DMS153 treated with DMSO at 0.1 percent for 48 hours (cell line): ENCODE data around the gene SEMA6A.
A peak's percentile ranks its signal among the peaks of the same experiment; 100 is the strongest.
"Not testable (repeated sequence)": the region's sequence is repeated elsewhere in the genome, so short reads cannot be mapped to it uniquely, and the experiment has no call there.

Source experiments
- DNase-seq: peaks from one replicate; lab custom pipeline; 2025; ENCODE audit not compliant: unreplicated experiment; lab: John Stamatoyannopoulos, UW

Gene SEMA6A

DNA sequence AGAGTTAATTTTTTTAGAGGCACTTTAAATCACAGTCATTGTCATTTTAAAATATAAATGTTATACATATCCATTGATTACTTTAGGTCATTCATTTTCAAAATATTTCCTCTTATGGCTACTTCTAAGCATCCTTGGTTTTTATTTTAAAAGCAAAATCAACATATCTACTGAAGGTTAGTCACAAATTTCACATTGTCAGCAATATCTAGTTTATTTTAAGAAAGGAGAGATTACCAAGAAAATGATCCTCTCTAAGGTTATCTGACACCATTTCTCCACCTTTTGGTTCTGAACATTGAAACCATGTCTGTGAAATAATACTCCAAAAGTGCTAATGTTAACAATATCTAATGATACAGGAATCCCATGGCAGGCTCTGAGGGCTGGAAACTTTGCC is 24.5 kb downstream of the SEMA6A start:
- DNase-seq = no peak

DNA sequence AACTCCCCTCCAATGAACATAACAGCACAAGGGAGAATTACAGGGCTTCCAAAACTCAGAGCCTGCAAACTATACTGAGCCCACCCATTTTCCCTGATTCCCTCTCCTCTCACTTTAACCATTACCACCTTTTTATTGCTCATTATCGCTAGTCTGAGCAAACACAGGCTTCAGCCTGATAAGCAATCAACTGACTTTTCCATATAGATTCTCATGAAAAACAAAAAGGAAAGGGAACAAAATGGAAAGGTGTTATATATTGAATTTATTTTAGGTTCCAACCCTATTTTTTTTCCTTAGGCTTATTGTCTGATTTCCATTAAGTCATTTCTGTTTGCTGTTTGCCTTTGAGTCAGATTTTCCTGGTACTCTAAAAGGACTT is 27.9 kb downstream of the SEMA6A start:
- no peak for DNase-seq

DNA sequence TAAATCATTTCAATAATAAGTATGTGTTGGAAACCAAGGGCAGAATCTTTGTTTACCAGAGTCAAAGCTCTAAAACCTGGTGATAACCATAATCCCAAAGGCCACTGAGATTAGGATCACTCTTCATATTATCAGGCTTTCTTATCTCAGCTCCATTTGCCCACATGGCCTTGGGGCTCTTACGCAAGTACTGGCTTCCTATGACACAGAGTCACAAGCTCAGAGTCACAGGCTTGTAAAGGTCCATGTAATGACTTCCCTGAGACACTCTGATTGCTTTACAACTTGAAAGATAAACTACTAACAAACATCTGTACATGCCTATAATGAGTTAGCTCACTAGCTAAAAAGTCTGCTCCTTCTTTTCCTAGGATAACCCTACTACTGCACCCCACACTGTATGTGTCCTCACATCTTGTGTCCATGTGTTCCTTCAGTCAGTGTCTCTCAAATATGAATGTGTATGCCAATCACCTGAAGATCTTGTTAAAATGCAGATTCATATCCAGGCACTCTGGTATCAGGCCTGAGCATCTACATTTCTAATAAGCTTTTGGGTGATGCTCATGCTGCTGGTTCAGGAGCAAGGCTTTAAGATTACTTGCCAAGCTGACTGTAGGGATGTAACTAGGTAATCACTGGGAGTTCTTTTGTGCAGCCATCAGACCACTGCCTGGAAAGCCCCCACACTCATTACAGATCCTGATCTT is 28.4 kb downstream of the SEMA6A start:
- no peak for DNase-seq

GRCh38 chr5:116545465-116545864 is 29.2 kb downstream of the SEMA6A start:
- not testable (repeated sequence) for DNase-seq

DNA sequence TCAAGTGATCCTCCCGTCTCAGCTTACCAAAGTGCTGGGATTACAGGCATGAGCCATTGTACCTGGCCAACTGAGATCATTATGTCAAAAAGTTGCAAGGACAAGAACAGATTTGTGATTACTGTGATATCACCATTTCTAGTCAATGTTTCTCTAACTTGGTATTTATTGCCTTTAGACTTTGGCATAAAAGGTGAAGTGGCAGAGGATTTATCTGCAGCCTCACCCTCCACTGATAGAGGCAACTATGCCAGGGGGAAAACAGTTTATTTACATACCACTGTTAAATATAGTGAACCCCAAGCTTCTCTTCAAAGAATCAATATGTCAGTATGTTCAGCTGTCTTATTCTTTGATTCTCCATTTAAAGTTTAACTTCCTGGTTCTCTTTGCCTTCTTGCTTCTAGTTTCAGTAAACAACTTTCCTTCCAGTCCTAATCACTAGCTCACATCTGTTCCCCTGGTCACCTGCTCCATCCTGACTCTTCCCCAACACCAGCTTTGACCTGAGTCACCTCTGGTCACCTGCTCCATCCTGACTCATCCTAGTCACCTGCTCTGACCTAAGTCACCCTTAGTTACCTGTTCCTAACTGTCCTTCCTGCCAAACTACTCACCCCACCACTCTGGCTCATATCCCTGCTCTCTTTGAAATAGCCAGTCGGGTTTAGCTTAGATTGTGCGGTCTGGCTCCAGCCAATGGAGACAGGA is 29.9 kb downstream of the SEMA6A start:
- no peak for DNase-seq

DNA sequence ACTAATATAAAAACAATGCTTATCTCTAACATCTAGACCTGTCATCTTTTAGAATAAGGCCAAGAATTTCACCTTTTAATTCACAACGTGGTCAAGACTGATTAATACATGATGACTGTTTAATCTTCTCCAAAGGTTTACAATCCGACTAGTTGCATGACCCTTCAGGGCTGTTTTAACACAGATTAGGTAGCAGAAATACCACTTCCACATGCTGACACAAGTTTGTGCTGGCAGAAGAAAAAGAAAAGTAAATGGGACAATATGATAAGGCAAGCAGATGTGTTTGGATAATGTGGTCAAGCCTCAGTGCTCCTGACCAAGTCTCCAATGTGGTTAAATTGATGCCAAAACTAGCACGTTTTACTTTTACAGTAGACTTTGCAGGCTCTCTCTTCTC is 31.1 kb downstream of the SEMA6A start:
- no peak for DNase-seq

GRCh38 chr5:116542619-116543018 is 32.0 kb downstream of the SEMA6A start:
- no peak for DNase-seq

GRCh38 chr5:116539222-116539621 is 35.4 kb downstream of the SEMA6A start:
- no peak for DNase-seq

DNA sequence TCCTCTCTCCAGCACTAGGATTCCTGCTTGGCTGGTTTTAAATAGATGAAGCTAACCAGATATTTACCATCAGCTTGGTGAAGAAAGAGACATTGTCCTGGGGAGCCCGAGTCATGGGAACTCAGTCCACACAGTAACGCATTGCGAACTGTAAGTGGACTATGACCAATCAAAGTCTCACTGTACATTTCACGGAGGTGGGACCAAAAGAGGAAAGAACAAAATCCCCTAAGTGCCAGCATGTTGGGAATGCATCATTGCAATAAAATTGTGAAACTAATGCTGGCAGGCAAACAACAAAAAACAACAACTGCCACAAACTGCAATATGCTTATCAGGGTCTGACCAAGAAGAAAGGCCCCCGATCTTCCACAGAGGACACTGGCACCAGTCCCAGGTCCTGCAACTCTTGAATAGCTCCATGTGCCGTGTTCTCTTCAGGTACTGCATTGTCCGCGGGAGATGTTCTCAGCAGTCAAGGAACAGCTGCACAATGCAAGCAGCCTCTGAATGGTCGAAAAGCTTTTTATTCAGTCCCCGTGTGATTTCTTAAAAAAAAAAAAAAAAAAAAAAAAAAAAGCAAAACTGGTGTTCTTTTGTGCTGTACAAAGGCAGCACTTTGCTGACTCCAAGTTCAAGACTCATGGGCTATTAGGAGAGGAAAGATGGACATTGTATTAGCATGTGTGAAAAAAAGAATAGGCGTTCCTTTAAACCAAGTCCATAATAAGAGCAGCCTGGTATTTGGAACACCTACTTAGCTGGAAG is 38.1 kb downstream of the SEMA6A start:
- DNase-seq = no peak

DNA sequence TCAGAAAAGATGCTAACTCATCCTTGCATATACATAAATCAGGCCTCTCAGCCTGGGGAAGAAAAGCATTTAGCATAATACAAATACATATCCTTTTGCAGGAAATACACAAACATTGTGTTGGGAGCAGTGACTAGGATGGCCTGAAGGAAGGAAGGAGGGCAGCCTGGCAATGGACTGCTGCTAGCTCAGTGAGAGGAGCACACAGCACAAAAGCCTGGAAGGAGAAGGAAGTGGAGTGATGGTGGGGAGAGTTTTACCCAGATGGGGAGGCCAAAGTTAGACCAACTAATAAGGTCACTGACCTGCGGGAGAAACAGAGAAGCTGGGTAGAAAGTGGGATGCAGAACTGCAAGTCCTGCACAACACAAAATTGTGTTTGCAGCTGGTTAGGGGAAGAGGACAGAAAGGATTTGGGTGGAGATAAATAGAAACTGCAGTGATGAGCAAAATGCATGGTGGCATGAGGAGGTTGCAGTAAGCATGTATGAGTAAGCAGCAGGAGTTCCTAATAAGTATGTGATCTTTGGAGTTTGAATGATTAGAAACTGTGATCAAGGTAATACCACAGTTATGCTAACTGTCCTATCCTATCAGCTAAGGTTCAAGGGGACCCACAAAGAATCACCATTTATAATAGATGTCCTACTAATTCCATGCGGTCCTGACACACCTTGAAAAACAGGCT is 39.5 kb downstream of the SEMA6A start:
- no peak for DNase-seq

DNA sequence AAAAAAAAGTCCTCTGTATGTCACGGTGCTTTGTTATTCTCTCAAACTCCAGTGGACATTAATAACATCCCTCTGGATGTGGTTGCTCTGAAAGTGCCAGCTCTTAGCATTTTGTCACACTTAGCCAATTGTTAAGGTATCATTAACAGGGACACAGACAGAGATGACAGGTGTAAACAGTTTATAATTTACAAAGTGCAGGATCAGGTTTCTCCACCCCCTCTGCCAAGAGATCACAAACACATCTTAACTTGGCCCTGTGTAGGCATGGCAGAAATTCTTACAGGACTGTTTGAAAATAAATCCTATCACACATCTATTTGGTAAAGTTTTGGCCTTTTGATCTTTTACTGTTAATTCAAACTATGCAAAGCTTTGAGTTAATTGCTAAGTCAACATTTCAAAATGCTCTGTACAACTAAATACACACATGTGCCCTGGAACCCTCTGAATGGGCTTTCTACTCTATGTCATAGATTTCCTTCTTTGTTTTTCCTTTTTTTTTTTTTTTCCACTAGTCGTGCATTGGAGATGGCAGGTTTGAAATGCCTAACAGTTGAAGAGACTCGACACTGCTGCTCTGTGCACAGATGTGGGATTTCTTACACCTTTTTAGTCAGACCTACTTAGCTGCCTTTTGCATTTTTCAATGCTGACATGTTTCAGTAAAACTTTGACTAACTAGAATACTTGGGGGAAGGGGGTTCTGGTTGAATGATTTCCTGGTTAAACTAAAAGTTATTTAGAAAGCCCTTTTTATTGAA is 41.7 kb downstream of the SEMA6A start:
- DNase-seq = peak; percentile 10

GRCh38 chr5:116531635-116532034 is 43.0 kb downstream of the SEMA6A start:
- no peak for DNase-seq

GRCh38 chr5:116531117-116531516 is 43.5 kb downstream of the SEMA6A start:
- no peak for DNase-seq

- DNase-seq = no peak
These were observed 44.3 kb downstream of the SEMA6A start for GRCh38 chr5:116530276-116530675.

DNA sequence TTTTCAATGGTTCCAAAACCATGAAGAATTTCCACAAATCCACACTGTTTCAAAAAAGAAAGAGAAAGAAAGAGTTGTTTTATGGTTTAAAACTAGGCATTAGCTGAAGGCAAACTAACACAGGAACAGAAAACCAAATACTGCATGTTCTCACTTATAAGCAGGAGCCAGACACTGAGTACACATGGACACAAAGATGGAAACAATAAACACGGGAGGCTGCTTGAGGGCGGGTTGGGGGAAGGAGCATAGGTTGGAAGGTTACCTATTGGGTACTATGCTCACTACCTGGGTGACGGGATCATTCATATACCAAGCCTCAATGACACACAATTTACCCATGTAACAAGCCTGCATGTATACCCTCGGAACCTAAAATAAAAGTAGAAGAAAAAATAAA is 45.0 kb downstream of the SEMA6A start:
- no peak for DNase-seq

DNA sequence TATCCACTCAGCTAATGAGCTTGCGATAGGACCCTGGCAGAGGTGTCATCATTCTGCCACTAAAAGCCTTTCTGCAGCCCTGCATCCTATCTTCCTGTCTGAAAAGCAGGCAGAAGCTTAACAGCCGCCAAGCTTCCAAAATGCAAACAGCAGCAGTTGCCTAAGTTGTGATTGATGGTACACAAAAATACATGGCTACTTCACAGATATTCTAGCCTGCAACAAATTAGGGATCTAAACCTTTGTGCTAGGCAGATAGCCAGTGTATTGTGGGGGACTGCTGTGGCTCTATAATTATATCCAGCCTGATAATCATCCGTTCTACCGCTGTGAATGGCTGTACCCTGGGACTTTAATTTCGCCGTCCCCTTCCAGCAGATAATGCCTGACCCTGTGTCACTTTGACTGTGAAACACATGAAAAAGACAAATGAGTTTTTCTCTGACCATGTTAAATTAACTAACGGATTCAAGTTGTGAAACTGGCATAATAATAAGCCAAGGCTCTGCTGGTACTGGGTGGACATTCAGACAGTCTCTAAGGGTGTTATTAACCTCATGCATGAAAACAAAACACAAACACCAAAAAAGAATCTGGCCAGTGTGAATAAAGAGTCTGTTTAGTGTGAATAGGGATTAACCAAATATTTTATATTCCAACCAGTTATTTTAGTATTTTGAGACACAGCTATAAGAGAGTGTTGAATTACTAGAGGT is 45.9 kb downstream of the SEMA6A start:
- no peak for DNase-seq

GRCh38 chr5:116527582-116527981 is 47.0 kb downstream of the SEMA6A start:
- DNase-seq = no peak

DNA sequence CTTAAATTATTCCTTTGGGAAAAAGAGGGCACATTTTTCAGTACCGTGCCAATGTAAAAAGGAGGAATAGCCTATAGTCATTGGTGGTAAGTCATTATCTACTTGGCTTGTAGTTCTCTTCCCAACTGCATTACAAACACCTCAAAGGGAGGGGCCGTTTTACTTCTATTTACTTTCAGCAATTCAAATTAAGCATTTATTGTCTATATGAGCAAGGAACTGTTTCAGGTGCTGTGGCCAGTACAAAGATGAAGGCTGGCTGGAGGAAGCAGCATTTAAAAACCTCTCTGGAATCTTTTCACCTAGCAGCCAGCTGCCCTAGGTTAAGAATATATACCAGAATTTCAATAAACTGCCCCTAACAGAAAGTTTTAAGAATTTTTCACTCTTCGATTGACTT is 48.9 kb downstream of the SEMA6A start:
- DNase-seq = no peak

- DNase-seq = no peak
These were observed 49.7 kb downstream of the SEMA6A start for GRCh38 chr5:116524966-116525365.
